ENCODE results near the gene CAPG.
"Not testable (repeated sequence)": the region's sequence is repeated elsewhere in the genome, so short reads cannot be mapped to it uniquely, and the experiment has no call there.

Gene CAPG

DNA sequence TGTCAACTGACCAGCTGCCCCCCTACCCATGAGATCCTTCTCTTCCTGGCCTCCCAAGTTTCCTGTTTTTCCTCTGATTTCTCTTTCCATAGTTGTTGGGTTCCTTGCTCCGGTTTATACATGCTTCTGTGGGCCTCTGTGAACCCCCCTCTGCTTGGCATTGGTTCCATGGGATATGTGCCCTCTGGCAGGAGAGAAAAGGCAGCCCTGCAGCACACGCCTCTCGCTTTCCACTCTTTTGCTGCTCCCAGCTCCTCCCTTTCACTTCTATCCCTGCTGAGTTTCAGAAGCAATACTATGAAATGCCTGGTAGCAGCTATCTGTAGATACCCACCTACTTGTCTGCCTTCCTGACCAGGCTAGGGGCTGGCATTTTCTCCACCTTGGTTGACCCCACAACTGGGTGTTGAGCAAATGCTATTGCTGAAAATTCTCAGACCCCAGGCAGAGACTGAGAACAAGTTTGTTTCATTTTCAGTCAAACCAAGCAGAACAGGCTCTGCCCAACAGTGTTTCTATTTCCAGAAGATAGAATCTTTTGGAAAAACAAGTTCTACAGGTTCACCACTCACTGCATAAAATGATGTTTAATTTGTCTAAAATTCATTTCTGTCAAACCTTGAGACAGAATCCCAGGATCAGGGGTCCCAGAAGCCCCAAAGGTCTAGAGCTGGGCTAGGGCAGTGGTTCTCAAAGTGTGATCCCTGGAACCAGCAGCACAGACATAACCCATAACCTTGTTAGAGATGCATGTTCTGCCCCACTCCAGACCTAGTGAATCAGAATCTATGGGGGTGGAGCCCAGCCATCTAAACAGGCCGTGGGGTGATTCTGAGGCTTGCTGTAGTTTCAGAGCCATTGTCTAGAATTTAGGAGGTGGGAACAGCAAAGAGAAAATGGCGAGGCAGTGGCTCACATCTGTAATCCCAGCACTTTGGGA lies 13.4 kb downstream of the CAPG start:
- no peak for DNase-seq (ENCODE audit: low read depth)

GRCh38 chr2:85395912-85396475 lies 14.2 kb downstream of the CAPG start:
- no peak for DNase-seq (ENCODE audit: low read depth)

- no peak for DNase-seq (ENCODE audit: low read depth)
Measured at GRCh38 chr2:85394976-85395375, 15.2 kb downstream of the CAPG start.

GRCh38 chr2:85394261-85394681 lies 15.9 kb downstream of the CAPG start:
- peak; percentile 15 for DNase-seq (ENCODE audit: low read depth)

DNA sequence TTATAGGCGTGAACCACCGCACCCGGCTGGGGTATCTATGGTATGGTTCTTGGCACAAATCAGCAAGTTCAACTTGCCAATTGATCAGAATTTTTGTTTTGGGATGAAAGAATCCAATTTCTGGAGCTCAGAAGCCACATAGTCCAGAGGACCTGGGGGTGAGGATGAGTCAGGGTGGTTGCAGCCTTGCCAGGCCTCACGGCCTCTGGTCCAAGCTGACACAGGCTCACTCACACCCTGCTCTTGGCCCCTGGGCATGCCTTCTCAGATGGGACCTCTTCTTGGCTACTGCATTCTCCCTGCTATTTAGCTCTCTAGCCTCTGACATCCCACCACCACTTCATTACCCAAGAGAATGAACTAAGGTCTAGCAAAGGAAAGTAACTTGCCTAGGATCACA lies 16.3 kb downstream of the CAPG start:
- peak; percentile 45 for DNase-seq (ENCODE audit: low read depth)

DNA sequence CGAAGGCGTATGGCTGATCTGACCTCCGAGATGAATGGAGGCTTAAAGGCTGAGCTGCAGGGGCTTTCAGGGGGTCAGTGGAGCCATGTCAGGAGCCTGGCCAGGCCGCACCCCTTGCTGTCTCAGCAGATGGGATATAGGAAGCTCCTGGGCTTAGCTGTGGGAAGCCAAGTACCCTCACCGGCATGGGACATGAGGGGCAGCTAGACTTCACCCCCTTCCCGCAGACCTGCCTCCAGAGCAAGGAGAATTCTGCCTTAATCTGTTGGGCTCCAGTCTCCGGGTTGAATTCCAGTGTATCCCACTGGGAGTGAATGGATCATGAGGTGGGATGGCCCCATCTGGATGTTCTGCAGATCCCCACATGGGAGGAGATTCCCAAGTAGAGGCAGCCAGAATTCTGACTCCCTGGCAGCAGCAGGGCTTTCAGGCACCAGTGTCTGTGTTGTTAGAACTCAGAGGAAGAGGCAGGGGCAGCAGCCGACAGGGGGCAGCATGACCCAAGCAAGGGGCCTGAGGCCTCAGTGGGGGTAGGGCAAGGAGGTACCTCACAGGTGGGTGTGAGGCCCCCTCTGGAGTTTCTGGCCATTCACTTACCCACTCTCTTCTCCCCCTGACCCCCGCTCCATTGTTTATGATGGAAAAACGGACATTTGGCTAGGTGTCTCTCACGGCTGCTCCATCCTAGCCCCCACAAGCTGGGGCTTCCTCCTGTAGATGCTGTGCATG lies 19.1 kb downstream of the CAPG start:
- DNase-seq (ENCODE audit: low read depth) = peak; percentile 48

DNA sequence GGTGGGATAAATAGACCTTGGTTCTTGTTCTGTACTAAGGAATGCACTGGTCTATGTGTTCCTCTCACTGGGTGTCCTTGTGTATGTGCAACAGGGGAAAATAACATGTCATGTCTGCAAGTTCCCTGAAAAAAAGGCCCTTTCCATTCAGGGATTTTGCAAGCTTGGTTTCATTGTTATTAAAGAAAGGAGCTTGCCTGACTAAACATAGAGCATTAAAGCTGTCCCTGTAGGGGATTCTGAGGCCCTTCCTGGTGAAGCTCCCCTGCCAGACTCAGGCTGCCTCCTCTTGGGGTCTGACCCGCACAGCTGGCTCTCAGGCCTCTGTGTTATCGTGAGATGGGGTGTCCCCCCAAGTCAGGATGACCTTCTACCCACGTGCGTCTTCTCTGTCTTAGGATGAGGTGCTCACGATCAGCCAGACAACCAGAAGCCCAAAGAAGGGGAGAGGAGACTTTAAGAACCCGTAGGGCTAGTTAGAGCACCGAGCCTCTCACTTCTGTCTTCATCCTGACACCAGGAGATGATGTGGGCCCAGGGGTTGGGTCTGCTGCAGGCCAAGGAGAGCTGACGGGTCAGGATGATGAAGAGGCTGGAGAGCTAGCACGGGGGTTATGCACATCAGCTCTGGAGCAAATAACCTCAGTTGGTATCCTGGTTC lies 21.2 kb downstream of the CAPG start:
- no peak for DNase-seq (ENCODE audit: low read depth)

GRCh38 chr2:85387754-85388153 lies 22.4 kb downstream of the CAPG start:
- no peak for DNase-seq (ENCODE audit: low read depth)

- DNase-seq (ENCODE audit: low read depth) = no peak
Measured at GRCh38 chr2:85385746-85386145, 24.4 kb downstream of the CAPG start.

DNA sequence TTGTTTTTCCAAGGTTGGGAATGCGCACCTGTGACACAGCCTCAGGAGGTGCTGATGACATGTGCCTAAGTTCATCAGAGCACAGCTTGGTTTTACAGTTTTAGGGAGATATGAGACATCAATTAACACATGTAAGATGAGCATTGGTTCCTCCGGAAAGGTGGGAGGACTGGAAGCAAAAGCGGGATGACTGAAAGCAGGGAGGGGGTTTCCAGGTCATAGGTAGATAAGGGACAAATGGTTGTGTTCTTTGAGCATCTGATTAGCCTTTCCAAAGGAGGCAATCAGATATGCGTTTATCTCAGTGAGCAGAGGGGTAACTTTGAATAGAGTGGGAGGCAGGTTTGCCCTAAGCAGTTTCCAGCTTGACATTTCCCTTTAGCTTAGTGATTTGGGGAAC lies 26.3 kb downstream of the CAPG start:
- DNase-seq (ENCODE audit: low read depth) = no peak

- DNase-seq (ENCODE audit: low read depth) = peak; percentile 50
Measured at GRCh38 chr2:85383151-85383550, 27.0 kb downstream of the CAPG start.

- no peak for DNase-seq (ENCODE audit: low read depth)
Measured at GRCh38 chr2:85380048-85380447, 30.1 kb downstream of the CAPG start.

GRCh38 chr2:85378257-85378656 lies 31.9 kb downstream of the CAPG start:
- no peak for DNase-seq (ENCODE audit: low read depth)

- DNase-seq (ENCODE audit: low read depth) = no peak
Measured at GRCh38 chr2:85377083-85377482, 33.1 kb downstream of the CAPG start.

GRCh38 chr2:85376291-85377065 lies 33.7 kb downstream of the CAPG start:
- DNase-seq (ENCODE audit: low read depth) = peak; percentile 70

- DNase-seq (ENCODE audit: low read depth) = no peak
Measured at GRCh38 chr2:85371045-85371444, 39.1 kb downstream of the CAPG start.

- peak; percentile 62 for DNase-seq (ENCODE audit: low read depth)
Measured at GRCh38 chr2:85369500-85369899, 40.7 kb downstream of the CAPG start.

- no peak for DNase-seq (ENCODE audit: low read depth)
Measured at GRCh38 chr2:85368921-85369320, 41.2 kb downstream of the CAPG start.

- no peak for DNase-seq (ENCODE audit: low read depth)
Measured at GRCh38 chr2:85367180-85367579, 43.0 kb downstream of the CAPG start.

GRCh38 chr2:85362653-85363387 lies 47.3 kb downstream of the CAPG start:
- not testable (repeated sequence) for DNase-seq (ENCODE audit: low read depth)

- DNase-seq (ENCODE audit: low read depth) = no peak
Measured at GRCh38 chr2:85357736-85358135, 52.4 kb downstream of the CAPG start.
